Upper lobe of left lung (tissue), 4 donors: Measurements from ENCODE around the gene HOXC11.

Source experiments
- POLR2A ChIP-seq, 4 donors: fragments of 450-650 bp; IDR thresholded peaks; one replicate each; pipeline ENCODE4 v1.5.1; 2016 to 2017; ENCODE audit warnings: antibody characterized with exemption in 4 of 4, mild to moderate bottlenecking in 2 of 4
- TF ChIP-seq, protein P1 (sequence below), 6 experiments: fragments of 450-650 bp in 4 of 6; fragments of 200-600 bp in 2 of 6; sonication (generic) in 2 of 6; IDR thresholded peaks; one replicate each; pipeline ENCODE4 v1.5.1; 2016 to 2019; ENCODE audit warnings: antibody characterized with exemption in 6 of 6

DNA sequence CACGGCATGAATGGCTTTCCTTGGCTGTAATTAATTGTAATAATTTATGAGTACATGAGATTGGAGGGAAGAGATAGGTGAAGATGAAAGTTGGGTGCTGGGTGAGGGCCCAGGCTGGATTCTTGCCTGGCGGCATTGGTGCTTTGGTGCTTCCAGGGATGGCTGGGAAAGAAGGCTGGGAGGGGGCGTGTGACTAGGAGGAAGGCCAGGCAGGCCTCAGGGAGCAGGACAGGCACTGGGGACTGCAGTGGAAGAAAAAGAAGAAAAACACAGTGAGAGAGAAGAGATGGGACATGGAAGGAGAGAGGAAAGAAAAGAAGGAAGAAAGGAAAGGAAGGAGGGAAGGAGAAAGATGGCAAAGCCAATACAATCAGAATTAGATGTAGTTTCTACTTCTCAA is 30.7 kb downstream of the HOXC11 start:
- TF ChIP-seq, protein P1, sequence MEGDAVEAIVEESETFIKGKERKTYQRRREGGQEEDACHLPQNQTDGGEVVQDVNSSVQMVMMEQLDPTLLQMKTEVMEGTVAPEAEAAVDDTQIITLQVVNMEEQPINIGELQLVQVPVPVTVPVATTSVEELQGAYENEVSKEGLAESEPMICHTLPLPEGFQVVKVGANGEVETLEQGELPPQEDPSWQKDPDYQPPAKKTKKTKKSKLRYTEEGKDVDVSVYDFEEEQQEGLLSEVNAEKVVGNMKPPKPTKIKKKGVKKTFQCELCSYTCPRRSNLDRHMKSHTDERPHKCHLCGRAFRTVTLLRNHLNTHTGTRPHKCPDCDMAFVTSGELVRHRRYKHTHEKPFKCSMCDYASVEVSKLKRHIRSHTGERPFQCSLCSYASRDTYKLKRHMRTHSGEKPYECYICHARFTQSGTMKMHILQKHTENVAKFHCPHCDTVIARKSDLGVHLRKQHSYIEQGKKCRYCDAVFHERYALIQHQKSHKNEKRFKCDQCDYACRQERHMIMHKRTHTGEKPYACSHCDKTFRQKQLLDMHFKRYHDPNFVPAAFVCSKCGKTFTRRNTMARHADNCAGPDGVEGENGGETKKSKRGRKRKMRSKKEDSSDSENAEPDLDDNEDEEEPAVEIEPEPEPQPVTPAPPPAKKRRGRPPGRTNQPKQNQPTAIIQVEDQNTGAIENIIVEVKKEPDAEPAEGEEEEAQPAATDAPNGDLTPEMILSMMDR (IDR thresholded peaks at IDR 0.05): no peak
- no peak for TF ChIP-seq POLR2A (IDR thresholded peaks at IDR 0.05)
